Activated CD8-positive, alpha-beta memory T cell treated with anti-CD3 and anti-CD28 coated beads, Interleukin-2, amount 50 U/mL, for 1 hour (primary cell): Measurements from ENCODE around the gene RTP1.
"Not testable (repeated sequence)": the region's sequence is repeated elsewhere in the genome, so short reads cannot be mapped to it uniquely, and the experiment has no call there.

Experiments used
- DNase-seq: peaks from one replicate; pipeline ENCODE4 v3.0.0-alpha.2; 2020; ENCODE audit errors: extremely low read depth

The RTP1 gene

GRCh38 chr3:187198490-187198889 lies 1.2 kb downstream of the RTP1 start:
- DNase-seq, result no peak

- DNase-seq, result not testable (repeated sequence)
These were observed 2.3 kb downstream of the RTP1 start for GRCh38 chr3:187199463-187200050.

- DNase-seq, result no peak
These were observed 8.4 kb downstream of the RTP1 start for GRCh38 chr3:187205683-187206082.

GRCh38 chr3:187207062-187207461 lies 9.8 kb downstream of the RTP1 start:
- DNase-seq, result no peak

- no peak for DNase-seq
These were observed 10.3 kb downstream of the RTP1 start for GRCh38 chr3:187207624-187208023.

GRCh38 chr3:187208159-187208558 lies 10.9 kb downstream of the RTP1 start:
- no peak for DNase-seq

GRCh38 chr3:187209491-187209890 lies 12.2 kb downstream of the RTP1 start:
- DNase-seq, result no peak

GRCh38 chr3:187210091-187210490 lies 12.8 kb downstream of the RTP1 start:
- no peak for DNase-seq

GRCh38 chr3:187210545-187211327 lies 13.4 kb downstream of the RTP1 start:
- DNase-seq, result no peak

- no peak for DNase-seq
These were observed 14.4 kb downstream of the RTP1 start for GRCh38 chr3:187211532-187212195.

- DNase-seq, result no peak
These were observed 14.9 kb downstream of the RTP1 start for GRCh38 chr3:187212196-187212545.

- DNase-seq, result no peak
These were observed 15.4 kb downstream of the RTP1 start for GRCh38 chr3:187212705-187213104.

GRCh38 chr3:187213616-187214015 lies 16.3 kb downstream of the RTP1 start:
- no peak for DNase-seq

- no peak for DNase-seq
These were observed 18.2 kb downstream of the RTP1 start for GRCh38 chr3:187215460-187215859.

- no peak for DNase-seq
These were observed 25.5 kb downstream of the RTP1 start for GRCh38 chr3:187222801-187223200.

- DNase-seq, result no peak
These were observed 26.5 kb downstream of the RTP1 start for GRCh38 chr3:187223799-187224198.

- no peak for DNase-seq
These were observed 30.5 kb downstream of the RTP1 start for GRCh38 chr3:187227658-187228258.

- DNase-seq, result no peak
These were observed 31.5 kb downstream of the RTP1 start for GRCh38 chr3:187228740-187229139.

- DNase-seq, result no peak
These were observed 32.7 kb downstream of the RTP1 start for GRCh38 chr3:187230011-187230410.

- no peak for DNase-seq
These were observed 39.7 kb downstream of the RTP1 start for GRCh38 chr3:187236962-187237361.

- DNase-seq, result no peak
These were observed 40.5 kb downstream of the RTP1 start for GRCh38 chr3:187237741-187238140.

GRCh38 chr3:187238239-187238638 lies 41.0 kb downstream of the RTP1 start:
- DNase-seq, result no peak

GRCh38 chr3:187238835-187239234 lies 41.5 kb downstream of the RTP1 start:
- DNase-seq, result not testable (repeated sequence)
